H7 (cell line): ENCODE results near the gene ZNF829. TPM values are rescaled to one million over a fixed set of nuclear protein-coding genes. Genes with fewer than 3 reads are reported as not detected.
A peak's percentile ranks its signal among the peaks of the same experiment; 100 is the strongest.

Source experiments
- DNase-seq: peaks from one replicate; pipeline ENCODE4 v3.0.0; 2012
- H3K27me3 ChIP-seq: 2 replicates; pipeline ENCODE4 v1.6.0; 2011; ENCODE audit warnings: mild to moderate bottlenecking, low read length; ENCODE audit not compliant: control insufficient read depth, insufficient read depth
- H3K36me3 ChIP-seq: replicated peaks from 2 replicates; pipeline ENCODE4 v1.5.1; 2011; ENCODE audit warnings: low read length; ENCODE audit not compliant: control insufficient read depth, insufficient read depth
- H3K4me3 ChIP-seq: 2 replicates; pipeline ENCODE4 v1.5.1; 2011; ENCODE audit warnings: low read depth, mild to moderate bottlenecking, control low read depth, low read length, moderate library complexity; ENCODE audit not compliant: insufficient read depth
- total RNA-seq: library from RNA; depleted of rRNA; stranded (reverse); fragments of >200 nt; shearing (Covaris generic); gene quantifications from 2 replicates; pipeline ENCODE4 v1.2.3, GENCODE V29; 2014; rRNA removed

Gene ZNF829
- total RNA-seq, 1 experiment from 2014 or later = not detected

GRCh38 chr19:36850559-36851442, 65.3 kb downstream of the ZNF829 start, which contains the start of gene ZNF345:
TSS of gene ZNF345 (plus strand) at chr19:36850876. CDS start at chr19:36876831, 25,955 bp downstream.
- Histone ChIP-seq H3K27me3 (no peaks in the 10 kb centered on the region), H3K36me3 (peaks cover 2% of the 10 kb centered on the region), H3K4me3 (peak within 1 kb of the TSS; percentile 82)
- peak; percentile 89 for DNase-seq

- peak overlapping the region; percentile 82 for H3K4me3 ChIP-seq
- peak; percentile 92 for DNase-seq
Observed at GRCh38 chr19:36849701-36850558, 66.2 kb downstream of the ZNF829 start.

GRCh38 chr19:36847968-36848367, 68.1 kb downstream of the ZNF829 start:
- no peak overlapping the region for H3K4me3 ChIP-seq

More at GRCh38 chr19:36849701-36850558, 66.2 kb downstream of the ZNF829 start:
- Histone ChIP-seq H3K27me3 (no peaks in the 10 kb centered on the region), H3K36me3 (peaks cover 2% of the 10 kb centered on the region)

GRCh38 chr19:36838784-36839324, 77.2 kb downstream of the ZNF829 start:
- peak overlapping the region; percentile 73 for H3K4me3 ChIP-seq
- peaks cover 1% of the 10 kb centered on the region; the same call in 1 of the 2 replicates for H3K36me3 ChIP-seq
- DNase-seq = no peak
- no peaks in the 10 kb centered on the region for H3K27me3 ChIP-seq

More at GRCh38 chr19:36847968-36848367, 68.1 kb downstream of the ZNF829 start:
- DNase-seq = no peak
- H3K27me3 ChIP-seq = no peaks in the 10 kb centered on the region
- H3K36me3 ChIP-seq = peaks cover 3% of the 10 kb centered on the region; the same call in 1 of the 2 replicates

Other genes starting within 250 kb of the ZNF829 start
- gene ZNF461, start 249.5 kb downstream of the ZNF829 start, total RNA-seq = 5.3 and 5.9 TPM in 2 replicates
- gene ZNF567, start 228.7 kb downstream of the ZNF829 start, total RNA-seq = 5.5 and 12.3 TPM in 2 replicates
- gene ZNF850, start 143.5 kb downstream of the ZNF829 start, total RNA-seq = 6.1 and 8.9 TPM in 2 replicates
- gene ZNF790, start 77.9 kb downstream of the ZNF829 start, total RNA-seq = 1.8 and 3.0 TPM in 2 replicates
- 3.0 and 3.3 TPM in 2 replicates for gene ZNF345, start 65.4 kb downstream of the ZNF829 start, total RNA-seq
- 0.24 and 0.70 TPM in 2 replicates for gene ZNF568, start within 50 bp of the ZNF829 start, total RNA-seq
- 5.0 and 10.7 TPM in 2 replicates for gene ZNF420, start 162.1 kb upstream of the ZNF829 start, total RNA-seq